Measurements from ENCODE around the gene PEX14.
"Not testable (repeated sequence)": the region's sequence is repeated elsewhere in the genome, so short reads cannot be mapped to it uniquely, and the experiment has no call there.

GRCh38 chr1:10426535-10426848, 48.3 kb upstream of the PEX14 start:
- TF ChIP-seq, protein P1, sequence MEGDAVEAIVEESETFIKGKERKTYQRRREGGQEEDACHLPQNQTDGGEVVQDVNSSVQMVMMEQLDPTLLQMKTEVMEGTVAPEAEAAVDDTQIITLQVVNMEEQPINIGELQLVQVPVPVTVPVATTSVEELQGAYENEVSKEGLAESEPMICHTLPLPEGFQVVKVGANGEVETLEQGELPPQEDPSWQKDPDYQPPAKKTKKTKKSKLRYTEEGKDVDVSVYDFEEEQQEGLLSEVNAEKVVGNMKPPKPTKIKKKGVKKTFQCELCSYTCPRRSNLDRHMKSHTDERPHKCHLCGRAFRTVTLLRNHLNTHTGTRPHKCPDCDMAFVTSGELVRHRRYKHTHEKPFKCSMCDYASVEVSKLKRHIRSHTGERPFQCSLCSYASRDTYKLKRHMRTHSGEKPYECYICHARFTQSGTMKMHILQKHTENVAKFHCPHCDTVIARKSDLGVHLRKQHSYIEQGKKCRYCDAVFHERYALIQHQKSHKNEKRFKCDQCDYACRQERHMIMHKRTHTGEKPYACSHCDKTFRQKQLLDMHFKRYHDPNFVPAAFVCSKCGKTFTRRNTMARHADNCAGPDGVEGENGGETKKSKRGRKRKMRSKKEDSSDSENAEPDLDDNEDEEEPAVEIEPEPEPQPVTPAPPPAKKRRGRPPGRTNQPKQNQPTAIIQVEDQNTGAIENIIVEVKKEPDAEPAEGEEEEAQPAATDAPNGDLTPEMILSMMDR (optimal IDR thresholded peaks at IDR 0.05 in 1 of 3, IDR thresholded peaks at IDR 0.05 in 1 of 3, conservative IDR thresholded peaks at IDR 0.05 in 1 of 3; ENCODE audit: extremely low read depth in 1 of 3, insufficient read depth in 2 of 3, low read length in 3 of 3), result not testable (repeated sequence)
- TF ChIP-seq EZH2 (IDR thresholded peaks at IDR 0.05; ENCODE audit: low read length), result not testable (repeated sequence)

All from keratinocyte (primary cell).